TTC549 (cell line): Measurements from ENCODE around the gene CAPRIN1.
"Not testable (repeated sequence)": the region's sequence is repeated elsewhere in the genome, so short reads cannot be mapped to it uniquely, and the experiment has no call there.

Experiments used
- FAIRE-seq: peaks from 2 replicates; lab custom pipeline; 2012; peaks lifted over from hg19 to GRCh38; lab: Jason Lieb, UNC

The CAPRIN1 gene

DNA sequence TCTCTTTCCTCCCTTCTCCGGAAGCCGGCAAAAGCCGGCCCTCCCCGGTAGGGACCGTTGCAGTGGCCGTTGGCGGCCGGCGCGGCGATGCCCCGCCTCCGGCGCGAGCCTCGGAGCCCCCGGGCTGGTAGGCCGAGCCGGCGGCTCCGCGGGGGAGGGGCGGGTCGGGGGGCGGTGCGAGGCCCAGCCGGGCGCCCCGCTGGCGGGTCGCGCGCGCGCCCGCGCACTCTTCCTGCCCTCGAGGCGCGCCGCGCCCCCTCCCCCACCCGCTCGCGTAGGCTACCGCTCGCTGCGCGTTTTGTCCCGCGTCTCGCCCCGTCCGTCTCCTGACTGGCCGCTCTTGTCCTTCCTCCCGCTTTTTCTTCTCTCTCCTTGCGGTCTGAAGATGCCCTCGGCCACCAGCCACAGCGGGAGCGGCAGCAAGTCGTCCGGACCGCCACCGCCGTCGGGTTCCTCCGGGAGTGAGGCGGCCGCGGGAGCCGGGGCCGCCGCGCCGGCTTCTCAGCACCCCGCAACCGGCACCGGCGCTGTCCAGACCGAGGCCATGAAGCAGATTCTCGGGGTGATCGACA lies 591 bp downstream of the CAPRIN1 start:
- FAIRE-seq, result no peak

GRCh38 chr11:34052608-34053160 lies 1.2 kb downstream of the CAPRIN1 start:
- FAIRE-seq, result no peak

DNA sequence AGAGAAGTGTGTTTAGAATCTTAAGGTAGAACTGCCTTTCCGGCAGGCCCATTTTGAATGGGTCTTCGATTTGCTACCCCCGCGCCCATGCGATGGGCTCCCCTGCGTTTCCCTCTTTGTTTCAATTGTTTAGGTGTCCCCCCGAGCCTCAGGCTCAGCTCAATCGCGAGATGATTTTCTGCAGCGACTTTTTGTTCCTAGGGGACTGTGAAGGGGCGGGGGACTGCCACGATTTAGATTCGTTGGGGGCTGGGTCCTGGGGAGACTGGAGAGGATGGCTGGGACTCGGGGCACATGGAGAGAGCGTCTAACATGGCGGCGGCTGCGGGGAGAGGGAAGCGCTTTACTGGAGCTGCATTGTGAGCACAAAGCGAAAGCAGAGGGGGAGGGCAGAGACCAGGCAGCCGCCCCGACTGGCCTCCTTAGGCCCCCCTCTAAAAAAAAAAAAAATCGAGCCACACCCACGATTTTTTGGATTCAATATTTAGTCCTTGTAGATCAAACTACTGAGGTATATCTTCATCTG lies 1.7 kb downstream of the CAPRIN1 start:
- no peak for FAIRE-seq

GRCh38 chr11:34054351-34054750 lies 2.8 kb downstream of the CAPRIN1 start:
- FAIRE-seq, result not testable (repeated sequence)

DNA sequence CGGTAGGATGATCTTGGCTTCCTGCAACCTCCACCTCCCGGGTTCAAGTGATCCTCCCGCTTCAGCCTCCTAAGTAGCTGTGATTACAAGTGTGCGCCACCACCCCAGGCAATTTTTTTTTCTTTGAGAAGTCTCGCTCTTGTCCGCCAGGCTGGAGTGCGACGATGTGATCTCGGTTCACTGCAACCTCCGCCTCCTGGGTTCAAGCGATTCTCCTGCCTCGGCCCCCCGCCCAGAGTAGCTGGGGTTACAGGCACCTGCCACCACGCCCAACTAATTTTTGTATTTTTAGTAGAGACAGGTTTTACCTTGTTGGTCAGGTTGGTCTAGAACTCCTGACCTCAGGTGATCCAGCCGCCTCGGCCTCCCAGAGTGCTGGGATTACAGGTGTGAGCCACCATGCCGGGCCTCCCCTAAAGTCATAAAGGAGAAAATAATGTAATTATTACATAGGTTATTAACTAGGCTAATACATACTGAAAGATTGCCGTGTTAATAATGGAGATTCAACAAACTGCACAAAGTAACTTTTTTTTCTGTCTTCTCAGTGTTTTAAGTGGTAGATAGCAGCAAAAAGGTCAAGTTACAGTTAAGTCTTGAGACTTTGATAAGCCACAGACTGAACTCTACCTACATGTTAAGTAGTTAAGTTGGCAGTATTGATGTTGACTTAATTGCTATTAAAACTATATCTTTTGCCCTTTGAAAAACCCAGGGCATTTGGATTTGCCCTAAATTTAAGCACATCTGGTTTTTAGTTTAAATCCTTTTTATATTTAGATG lies 3.9 kb downstream of the CAPRIN1 start:
- FAIRE-seq, result no peak

GRCh38 chr11:34056672-34057071 lies 5.1 kb downstream of the CAPRIN1 start:
- FAIRE-seq, result no peak

DNA sequence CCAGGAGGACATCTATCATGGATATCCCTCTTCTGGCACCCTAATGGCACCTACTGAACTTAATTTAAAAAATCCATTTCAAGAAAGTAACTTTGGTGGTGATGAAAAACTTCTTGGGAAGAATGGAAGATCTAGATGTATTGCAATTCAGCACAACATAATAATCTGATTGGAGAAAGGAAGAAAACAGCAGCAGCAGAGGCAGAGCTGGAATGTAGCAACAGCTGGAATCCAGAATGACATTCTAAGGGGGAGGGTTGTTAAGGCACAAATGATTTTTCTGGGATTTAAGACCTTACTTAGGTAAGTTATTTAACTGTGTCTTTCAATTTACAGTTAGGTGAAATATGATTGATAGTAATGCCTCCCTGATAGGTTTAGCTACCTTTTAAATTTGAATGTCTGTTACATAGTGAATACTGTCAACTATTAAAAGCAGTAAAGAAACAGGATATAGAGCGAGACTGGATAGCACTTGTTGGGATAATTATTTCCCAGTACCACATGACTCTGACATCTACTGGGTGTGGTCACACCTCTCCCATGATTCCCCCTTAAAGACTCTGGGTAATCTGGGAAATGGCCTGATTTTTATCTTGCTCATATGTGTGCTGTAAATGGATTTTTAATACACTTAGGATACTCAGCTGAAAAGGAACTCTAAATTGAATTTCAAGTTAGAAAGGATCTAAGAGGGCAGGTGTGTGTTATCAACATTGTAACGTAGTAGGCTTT lies 11.7 kb downstream of the CAPRIN1 start:
- no peak for FAIRE-seq

GRCh38 chr11:34064291-34064690 lies 12.8 kb downstream of the CAPRIN1 start:
- no peak for FAIRE-seq

DNA sequence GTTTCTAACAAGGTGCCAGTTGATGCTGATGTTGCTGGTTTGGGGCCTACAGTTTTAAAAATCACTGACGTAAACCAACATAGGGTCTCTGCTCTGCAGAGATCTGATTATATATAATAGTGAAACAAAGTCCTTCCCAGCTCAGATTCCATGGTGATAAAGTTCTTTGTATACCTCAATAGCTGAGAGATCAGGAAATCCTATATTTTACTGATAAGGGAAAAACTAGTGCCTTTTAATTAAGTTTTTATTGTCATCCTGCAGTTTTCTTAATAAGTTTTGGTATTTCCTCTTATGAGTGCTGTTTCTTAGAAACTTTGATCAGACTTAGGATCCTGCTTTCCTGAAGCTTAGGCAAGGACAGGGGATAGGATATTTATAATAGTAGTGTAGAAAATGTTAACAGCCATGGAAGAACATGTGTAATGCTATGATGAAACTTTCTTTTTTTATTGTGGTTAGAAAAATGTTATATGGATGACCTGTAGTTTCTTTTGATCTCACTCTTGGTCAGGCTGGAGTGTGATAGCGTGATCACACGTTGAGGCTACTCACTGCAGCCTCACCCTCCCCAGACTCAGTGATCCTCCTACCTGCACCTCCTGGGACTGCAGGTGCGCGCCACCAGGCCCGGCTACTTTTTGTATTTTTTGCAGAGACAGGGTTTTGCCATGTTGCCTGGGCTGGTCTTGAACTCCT lies 14.1 kb downstream of the CAPRIN1 start:
- FAIRE-seq, result no peak

- not testable (repeated sequence) for FAIRE-seq
These were observed 15.2 kb downstream of the CAPRIN1 start for GRCh38 chr11:34066766-34067165.

GRCh38 chr11:34067383-34068065 lies 16.0 kb downstream of the CAPRIN1 start:
- no peak for FAIRE-seq

DNA sequence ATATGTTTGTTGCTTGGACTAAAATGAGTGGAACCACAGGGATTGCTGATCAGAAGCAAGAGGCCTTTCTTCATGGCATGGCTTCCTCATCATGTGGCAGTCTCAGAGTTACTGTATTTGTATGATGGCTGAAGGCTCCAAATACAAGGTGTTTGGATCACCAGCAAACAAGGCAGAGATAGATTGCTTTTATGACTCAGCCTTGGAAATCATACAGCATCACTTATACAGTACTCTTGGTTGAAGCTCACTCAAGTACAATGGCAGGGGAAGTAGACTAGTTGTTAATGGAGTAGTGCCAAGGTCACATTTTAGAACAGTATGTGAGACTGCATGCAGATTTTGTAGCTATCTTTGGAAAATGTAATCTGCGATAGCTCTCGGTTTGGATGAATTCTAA lies 16.6 kb downstream of the CAPRIN1 start:
- FAIRE-seq, result no peak

DNA sequence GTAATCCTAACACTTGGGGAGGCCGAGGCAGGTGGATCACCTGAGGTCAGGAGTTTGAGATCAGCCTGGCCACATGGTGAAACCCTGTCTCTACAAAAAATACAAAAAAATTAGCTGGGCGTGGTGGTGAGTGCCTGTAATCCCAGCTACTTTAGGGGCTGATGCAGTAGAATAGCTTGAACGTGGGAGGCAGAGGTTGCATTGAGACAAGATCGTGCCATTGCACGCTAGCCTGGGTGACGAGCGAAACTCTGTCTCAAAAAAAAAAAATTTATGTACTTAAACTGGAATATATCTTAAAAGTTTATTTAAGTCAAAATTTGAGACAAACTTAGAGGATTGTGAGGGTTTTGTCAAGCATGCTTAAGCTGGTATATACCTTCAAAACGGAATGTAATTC lies 19.8 kb downstream of the CAPRIN1 start:
- FAIRE-seq, result not testable (repeated sequence)

DNA sequence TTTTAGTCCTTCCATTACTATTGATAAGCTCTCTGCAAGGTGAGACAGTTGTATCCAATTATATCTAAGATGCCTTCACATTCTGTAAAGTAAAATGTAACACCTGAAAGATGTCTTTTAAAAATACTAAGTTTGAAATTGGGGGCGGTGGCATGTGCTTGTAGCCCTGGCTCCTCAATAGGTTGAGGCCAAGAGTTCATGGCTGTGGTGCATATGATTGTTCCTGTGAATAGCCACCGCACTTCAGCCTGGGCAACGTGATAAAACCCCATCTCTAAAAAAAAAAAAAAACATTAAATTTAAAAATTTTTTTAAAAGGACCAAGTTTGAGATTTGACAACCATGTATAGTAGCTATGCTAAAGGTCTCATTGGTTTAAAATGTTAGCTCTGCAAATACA lies 20.5 kb downstream of the CAPRIN1 start:
- no peak for FAIRE-seq

DNA sequence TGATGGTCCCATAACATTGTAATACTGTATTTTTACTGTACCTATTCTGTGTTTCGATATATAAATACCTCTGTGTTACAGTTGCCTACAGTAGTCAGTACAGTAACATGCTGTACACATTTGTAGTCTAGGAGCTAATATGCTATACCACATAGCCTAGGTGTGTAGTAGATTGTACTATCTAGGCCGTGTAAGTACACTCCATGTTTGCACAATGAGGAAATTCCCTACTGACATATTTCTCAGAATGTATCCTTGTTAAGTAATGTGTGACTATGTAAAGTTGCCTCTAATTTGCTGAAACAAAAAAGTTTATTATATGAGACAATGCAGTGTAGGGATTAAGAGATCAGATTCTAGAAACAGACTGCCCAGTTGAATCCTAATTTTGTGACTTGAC lies 21.3 kb downstream of the CAPRIN1 start:
- FAIRE-seq, result no peak

GRCh38 chr11:34074391-34074790 lies 22.9 kb downstream of the CAPRIN1 start:
- FAIRE-seq, result no peak

GRCh38 chr11:34075178-34075820 lies 23.8 kb downstream of the CAPRIN1 start:
- no peak for FAIRE-seq

DNA sequence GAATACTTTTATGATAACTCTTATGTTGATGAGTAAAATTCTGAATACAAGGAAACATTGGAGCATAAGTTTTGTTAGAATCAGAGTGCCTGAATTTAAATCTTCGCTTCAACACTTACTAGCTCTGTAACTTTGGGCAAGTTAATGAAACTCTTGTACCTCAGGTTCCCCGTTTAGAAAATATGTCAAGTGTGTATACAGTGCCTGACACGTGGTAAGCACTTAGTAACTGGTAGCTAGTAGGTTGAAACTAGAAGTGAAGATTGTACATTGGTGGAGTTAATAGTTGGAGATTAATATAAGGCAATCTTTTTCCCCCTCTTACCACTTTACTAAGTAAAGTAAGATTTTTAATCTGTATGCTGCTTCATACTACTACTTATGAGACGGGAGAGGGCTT lies 29.1 kb downstream of the CAPRIN1 start:
- no peak for FAIRE-seq

GRCh38 chr11:34084637-34085036 lies 33.1 kb downstream of the CAPRIN1 start:
- no peak for FAIRE-seq

DNA sequence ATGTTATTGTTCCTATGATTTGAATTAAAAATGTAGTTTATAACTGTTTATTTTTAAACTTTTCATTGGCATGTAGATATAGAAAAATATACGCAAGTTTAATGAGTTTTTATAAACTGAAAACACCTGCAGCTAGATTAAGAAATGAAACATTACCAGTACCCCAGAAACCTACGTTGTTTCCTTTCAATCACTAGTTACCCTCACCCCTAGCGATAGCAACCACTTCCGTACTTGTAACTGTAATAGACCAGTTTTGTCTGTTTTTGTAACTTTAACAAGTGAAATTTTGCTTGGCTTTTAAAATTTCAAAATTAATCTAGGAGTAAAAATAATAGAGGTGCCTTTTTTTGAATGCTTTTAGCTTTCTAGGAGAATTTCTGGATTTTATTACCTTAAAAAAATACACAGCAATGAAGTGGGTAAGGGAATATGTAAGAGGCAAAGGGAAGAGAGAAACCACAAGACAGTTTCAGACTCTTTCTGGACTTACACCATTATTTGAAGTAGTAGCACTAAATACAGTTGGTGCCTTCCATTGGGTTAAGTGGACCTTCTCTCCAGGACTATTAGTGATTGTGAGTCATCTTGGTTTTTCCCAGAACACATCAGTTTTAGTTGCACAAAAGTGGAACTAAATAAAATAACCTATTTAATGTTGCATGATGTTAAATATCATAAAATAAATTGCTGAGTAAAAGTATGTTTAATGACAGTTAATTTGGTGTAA lies 35.2 kb downstream of the CAPRIN1 start:
- FAIRE-seq, result no peak
